Measurements from ENCODE around the gene PCDHGA10. TPM values are rescaled to one million over a fixed set of nuclear protein-coding genes. Genes with fewer than 3 reads are reported as not detected.
"Not testable (repeated sequence)": the region's sequence is repeated elsewhere in the genome, so short reads cannot be mapped to it uniquely, and the experiment has no call there.

PCDHGA10 gene
- total RNA-seq, 6 experiments from 2014 or later, result 1.5 to 4.6 (median 2.8) TPM

DNA sequence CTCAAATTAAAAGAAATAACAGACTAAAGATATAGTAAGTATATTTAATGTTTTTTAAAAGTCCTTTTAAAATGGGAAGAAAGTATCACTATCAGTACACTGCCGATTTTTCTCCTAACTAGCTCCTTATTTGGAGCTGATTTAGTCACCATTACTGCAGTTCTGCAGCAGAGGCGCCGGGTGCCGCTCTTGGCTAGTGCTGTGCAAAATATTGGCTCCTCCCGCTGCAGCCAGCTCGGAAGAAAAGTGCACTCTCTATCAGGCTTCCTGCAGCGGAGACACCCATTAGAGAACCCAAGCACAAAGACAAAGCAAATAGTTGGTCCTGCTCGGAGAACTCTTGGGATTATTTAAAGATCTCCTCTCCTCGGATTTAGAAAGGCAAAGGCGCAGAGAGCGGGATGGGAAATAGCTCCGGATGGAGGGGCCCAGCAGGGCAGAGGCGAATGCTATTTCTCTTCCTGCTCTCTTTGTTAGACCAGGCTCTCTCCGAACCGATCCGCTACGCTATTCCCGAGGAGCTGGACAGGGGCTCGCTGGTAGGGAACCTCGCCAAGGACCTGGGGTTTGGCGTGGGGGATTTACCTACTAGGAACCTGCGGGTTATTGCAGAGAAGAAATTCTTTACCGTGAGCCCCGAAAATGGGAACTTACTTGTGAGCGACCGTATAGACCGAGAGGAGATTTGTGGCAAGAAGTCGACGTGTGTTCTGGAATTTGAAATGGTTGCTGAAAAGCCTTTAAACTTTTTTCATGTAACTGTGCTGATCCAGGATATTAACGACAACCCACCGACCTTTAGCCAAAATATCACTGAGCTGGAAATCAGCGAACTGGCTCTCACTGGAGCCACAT, 42.6 kb upstream of the PCDHGA10 start, which contains the start of gene PCDHGB3:
Gene PCDHGB3 (plus strand): TSS at position 249 of the 855 bp plus-strand sequence. CDS start 153 bp downstream, at position 402.
- no peak for DNase-seq
- Histone ChIP-seq H3K36me3 (no peaks in the 10 kb centered on the region), H3K27ac (no peak within 1 kb of the TSS), H3K27me3 (no peaks in the 10 kb centered on the region), H3K4me1 (no peaks in the 10 kb centered on the region), H3K9me3 (peaks cover 0 to 13% (median 4%) of the 10 kb centered on the region in 4 donors), H3K4me3 (peak within 1 kb of the TSS in 2 of 3 donors; percentile 7 to 30)
- peak; percentile 75 to 86 (median 80) for ATAC-seq
- TF ChIP-seq, protein P1, sequence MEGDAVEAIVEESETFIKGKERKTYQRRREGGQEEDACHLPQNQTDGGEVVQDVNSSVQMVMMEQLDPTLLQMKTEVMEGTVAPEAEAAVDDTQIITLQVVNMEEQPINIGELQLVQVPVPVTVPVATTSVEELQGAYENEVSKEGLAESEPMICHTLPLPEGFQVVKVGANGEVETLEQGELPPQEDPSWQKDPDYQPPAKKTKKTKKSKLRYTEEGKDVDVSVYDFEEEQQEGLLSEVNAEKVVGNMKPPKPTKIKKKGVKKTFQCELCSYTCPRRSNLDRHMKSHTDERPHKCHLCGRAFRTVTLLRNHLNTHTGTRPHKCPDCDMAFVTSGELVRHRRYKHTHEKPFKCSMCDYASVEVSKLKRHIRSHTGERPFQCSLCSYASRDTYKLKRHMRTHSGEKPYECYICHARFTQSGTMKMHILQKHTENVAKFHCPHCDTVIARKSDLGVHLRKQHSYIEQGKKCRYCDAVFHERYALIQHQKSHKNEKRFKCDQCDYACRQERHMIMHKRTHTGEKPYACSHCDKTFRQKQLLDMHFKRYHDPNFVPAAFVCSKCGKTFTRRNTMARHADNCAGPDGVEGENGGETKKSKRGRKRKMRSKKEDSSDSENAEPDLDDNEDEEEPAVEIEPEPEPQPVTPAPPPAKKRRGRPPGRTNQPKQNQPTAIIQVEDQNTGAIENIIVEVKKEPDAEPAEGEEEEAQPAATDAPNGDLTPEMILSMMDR (IDR thresholded peaks at IDR 0.05), result peak in 3 of 4 donors; percentile 8 to 24 (median 17)
- TF ChIP-seq POLR2A (IDR thresholded peaks at IDR 0.05), result no peak
- intact Hi-C loops (cut with DNase I), result no loop called here
- WGBS (ENCODE audit: insufficient coverage, low coverage, low lambda C conversion rate, missing lambda C conversion rate), result 17% methylated on average over 30 of the region's 32 CpGs

DNA sequence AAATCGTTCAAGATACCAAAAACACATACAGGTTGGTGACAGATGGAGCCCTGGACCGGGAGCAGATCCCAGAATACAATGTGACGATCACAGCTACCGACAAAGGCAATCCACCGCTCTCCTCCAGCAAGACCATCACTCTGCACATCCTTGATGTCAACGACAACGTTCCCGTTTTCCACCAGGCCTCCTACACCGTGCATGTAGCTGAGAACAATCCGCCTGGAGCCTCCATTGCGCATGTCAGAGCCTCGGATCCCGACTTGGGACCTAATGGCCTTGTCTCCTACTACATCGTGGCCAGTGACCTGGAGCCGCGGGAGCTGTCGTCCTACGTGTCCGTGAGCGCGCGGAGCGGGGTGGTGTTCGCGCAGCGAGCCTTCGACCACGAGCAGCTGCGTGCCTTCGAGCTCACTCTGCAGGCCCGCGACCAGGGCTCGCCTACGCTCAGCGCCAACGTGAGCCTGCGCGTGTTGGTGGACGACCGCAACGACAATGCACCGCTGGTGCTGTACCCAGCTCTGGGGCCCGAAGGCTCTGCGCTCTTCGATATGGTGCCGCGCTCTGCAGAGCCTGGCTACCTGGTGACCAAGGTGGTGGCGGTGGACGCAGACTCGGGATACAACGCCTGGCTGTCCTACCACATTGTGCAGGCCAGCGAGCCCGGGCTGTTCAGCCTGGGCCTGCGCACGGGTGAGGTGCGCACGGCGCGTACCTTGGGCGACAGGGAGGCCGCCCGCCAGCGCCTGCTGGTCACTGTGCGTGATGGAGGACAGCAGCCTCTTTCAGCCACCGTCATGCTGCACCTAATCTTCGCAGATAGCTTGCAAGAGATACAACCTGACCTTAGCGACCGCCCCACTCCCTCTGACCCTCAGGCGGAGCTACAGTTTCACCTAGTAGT, 41.0 kb upstream of the PCDHGA10 start:
- H3K9me3 ChIP-seq, result peaks cover 0 to 10% (median 6%) of the 10 kb centered on the region in 4 donors
- H3K36me3 ChIP-seq, result no peaks in the 10 kb centered on the region
- no peak for DNase-seq
- no peaks in the 10 kb centered on the region for H3K4me1 ChIP-seq
- intact Hi-C loops (cut with DNase I), result no loop called here
- no peak for TF ChIP-seq POLR2A (IDR thresholded peaks at IDR 0.05)
- TF ChIP-seq, protein P1 (IDR thresholded peaks at IDR 0.05), result no peak
- no peaks in the 10 kb centered on the region for H3K27me3 ChIP-seq
- no peak for ATAC-seq
- H3K27ac ChIP-seq, result no peak overlapping the region
- 34% methylated on average over 16 of the region's 69 CpGs for WGBS (ENCODE audit: insufficient coverage, low coverage, low lambda C conversion rate, missing lambda C conversion rate)
- H3K4me3 ChIP-seq, result no peak overlapping the region

DNA sequence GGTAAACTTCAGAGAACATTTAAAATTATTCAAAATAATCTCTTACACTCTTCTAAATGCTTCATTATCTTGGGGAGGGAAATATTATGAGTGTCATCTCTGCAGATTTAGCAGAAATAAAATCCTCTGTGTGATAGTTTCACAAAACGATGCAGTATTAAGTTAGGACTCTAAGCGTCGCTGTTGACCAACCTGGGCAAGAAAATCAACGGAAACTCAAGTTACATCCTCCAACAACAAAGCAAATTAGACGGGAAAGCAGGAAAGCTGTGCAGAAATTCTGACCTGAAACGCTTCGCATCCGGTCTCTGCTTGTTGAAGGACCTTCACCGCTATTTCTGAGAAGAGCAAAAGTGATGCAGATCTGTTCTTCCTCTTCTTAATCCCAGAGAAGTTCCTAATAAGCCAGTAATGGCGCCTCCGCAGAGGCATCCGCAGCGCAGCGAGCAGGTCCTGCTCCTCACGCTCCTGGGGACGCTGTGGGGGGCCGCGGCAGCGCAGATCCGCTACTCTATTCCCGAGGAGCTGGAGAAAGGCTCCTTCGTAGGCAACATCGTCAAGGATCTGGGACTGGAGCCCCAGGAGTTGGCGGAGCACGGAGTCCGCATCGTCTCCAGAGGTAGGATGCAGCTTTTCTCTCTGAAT, 39.0 kb upstream of the PCDHGA10 start, which contains the start of gene PCDHGA6:
Gene PCDHGA6 (plus strand): TSS at position 219 of the 645 bp plus-strand sequence. CDS start 193 bp downstream, at position 412.
- intact Hi-C loops (cut with DNase I), result no loop called here
- 11% methylated on average over 9 of the region's 27 CpGs for WGBS (ENCODE audit: insufficient coverage, low coverage, low lambda C conversion rate, missing lambda C conversion rate)
- Histone ChIP-seq H3K27ac (no peak within 1 kb of the TSS), H3K4me3 (peak within 1 kb of the TSS in 1 of 3 donors; percentile 16), H3K27me3 (no peaks in the 10 kb centered on the region), H3K9me3 (peaks cover 0 to 10% (median 2%) of the 10 kb centered on the region in 4 donors), H3K4me1 (no peaks in the 10 kb centered on the region), H3K36me3 (no peaks in the 10 kb centered on the region)
- TF ChIP-seq, protein P1 (IDR thresholded peaks at IDR 0.05), result peak; percentile 4 to 31 (median 26)
- TF ChIP-seq POLR2A (IDR thresholded peaks at IDR 0.05), result no peak
- ATAC-seq (peak in 1 of 4 donors; percentile 25), DNase-seq (no peak)

DNA sequence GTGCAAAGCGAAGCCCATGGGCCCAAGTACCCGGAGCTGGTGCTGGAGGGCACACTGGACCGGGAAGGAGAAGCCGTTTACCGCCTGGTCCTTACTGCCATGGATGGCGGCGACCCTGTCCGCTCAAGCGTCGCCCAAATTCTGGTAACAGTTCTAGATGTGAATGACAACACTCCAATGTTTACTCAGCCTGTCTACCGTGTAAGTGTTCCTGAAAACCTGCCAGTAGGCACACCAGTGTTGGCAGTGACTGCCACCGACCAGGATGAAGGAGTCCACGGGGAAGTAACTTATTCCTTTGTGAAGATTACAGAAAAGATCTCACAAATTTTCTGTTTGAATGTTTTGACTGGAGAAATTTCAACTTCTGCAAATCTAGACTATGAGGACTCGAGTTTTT, 38.2 kb upstream of the PCDHGA10 start:
- TF ChIP-seq, protein P1 (IDR thresholded peaks at IDR 0.05), result no peak
- no peak for TF ChIP-seq POLR2A (IDR thresholded peaks at IDR 0.05)
- H3K36me3 ChIP-seq, result no peaks in the 10 kb centered on the region
- H3K9me3 ChIP-seq, result peaks cover 0 to 10% (median 2%) of the 10 kb centered on the region in 4 donors
- H3K4me1 ChIP-seq, result no peaks in the 10 kb centered on the region
- intact Hi-C loops (cut with DNase I), result no loop called here
- ATAC-seq (no peak), DNase-seq (no peak)
- H3K4me3 ChIP-seq, result no peak overlapping the region
- H3K27ac ChIP-seq, result no peak overlapping the region
- 64% methylated on average over 10 of the region's 14 CpGs for WGBS (ENCODE audit: insufficient coverage, low coverage, low lambda C conversion rate, missing lambda C conversion rate)
- no peaks in the 10 kb centered on the region for H3K27me3 ChIP-seq

DNA sequence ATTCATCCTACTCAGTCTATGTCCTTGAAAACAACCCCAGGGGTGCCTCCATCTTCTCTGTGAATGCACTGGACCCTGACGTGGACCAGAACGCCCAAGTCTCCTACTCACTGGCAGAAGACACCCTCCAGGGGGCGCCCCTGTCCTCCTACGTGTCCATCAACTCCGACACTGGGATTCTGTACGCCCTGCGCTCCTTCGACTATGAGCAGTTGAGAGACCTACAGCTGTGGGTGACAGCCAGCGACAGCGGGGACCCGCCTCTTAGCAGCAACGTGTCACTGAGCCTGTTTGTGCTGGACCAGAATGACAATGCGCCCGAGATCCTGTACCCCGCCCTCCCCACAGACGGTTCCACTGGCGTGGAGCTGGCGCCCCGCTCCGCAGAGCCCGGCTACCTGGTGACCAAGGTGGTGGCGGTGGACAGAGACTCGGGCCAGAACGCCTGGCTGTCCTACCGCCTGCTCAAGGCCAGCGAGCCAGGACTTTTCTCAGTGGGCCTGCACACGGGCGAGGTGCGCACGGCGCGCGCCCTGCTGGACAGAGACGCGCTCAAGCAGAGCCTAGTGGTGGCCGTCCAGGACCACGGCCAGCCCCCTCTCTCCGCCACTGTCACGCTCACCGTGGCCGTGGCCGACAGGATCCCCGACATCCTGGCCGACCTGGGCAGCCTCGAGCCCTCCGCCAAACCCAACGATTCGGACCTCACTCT, 37.2 kb upstream of the PCDHGA10 start:
- intact Hi-C loops (cut with DNase I); ATAC-seq; H3K27me3 ChIP-seq; H3K27ac ChIP-seq; H3K4me1 ChIP-seq; H3K36me3 ChIP-seq; DNase-seq; H3K4me3 ChIP-seq: not testable (repeated sequence)
- WGBS (ENCODE audit: insufficient coverage, low coverage, low lambda C conversion rate, missing lambda C conversion rate), result 38% methylated on average over 11 of the region's 48 CpGs
- peaks cover 0 to 10% (median 2%) of the 10 kb centered on the region in 4 donors for H3K9me3 ChIP-seq
